Prostate gland (tissue), 2 donors: ENCODE measurements around the gene PTBP3. TPM values are rescaled to one million over a fixed set of nuclear protein-coding genes. Genes with fewer than 3 reads are reported as not detected.
A peak's percentile ranks its signal among the peaks of the same experiment; 100 is the strongest.

Source experiments
- DNase-seq: peaks from one replicate; pipeline ENCODE4 v3.0.0-alpha.2; 2019; ENCODE audit warnings: low spot score
- H3K27ac ChIP-seq, 2 donors: fragments of 200-600 bp; sonication (generic); 2 replicates each; pipeline ENCODE4 v1.5.1; 2017 to 2019
- H3K27me3 ChIP-seq: fragments of 200-600 bp; sonication (generic); replicated peaks from 2 replicates; pipeline ENCODE4 v1.5.1; 2019; ENCODE audit not compliant: insufficient read depth
- H3K36me3 ChIP-seq, 2 donors: fragments of 200-600 bp; sonication (generic); 1 replicate in 1 of 2; 2 replicates in 1 of 2; pipeline versions ENCODE4 v1.5.1 to v1.8.1; 2017 to 2019
- H3K4me1 ChIP-seq: fragments of 200-600 bp; sonication (generic); replicated peaks from 2 replicates; pipeline ENCODE4 v1.5.1; 2019
- H3K4me3 ChIP-seq, 2 donors: fragments of 200-600 bp; sonication (generic); 2 replicates each; pipeline ENCODE4 v1.5.1; 2017 to 2019
- H3K9me3 ChIP-seq: fragments of 200-600 bp; sonication (generic); 2 replicates; pipeline ENCODE4 v1.5.1; 2017
- POLR2A ChIP-seq: fragments of 450-650 bp; IDR thresholded peaks from one replicate; pipeline ENCODE4 v1.6.1; 2016; ENCODE audit warnings: antibody characterized with exemption, mild to moderate bottlenecking
- POLR2AphosphoS5 ChIP-seq: sonication (generic); formaldehyde crosslinking; IDR thresholded peaks from one replicate; pipeline ENCODE4 v1.6.1; 2017; ENCODE audit warnings: antibody characterized with exemption
- WGBS: methylation state at CpG from one replicate; pipeline ENCODE4 v1.1.5; 2018; 5-methylcytosine and 5-hydroxymethylcytosine counted together
- intact Hi-C: fragments of 100-400 bp; cut with DNase I; formaldehyde crosslinking; loops from one replicate; pipeline ENCODE4 v1.14.2; 2022
- total RNA-seq, 2 donors: library from RNA; depleted of rRNA; stranded (reverse); fragments of >200 nt; gene quantifications; one replicate each; pipeline ENCODE4 v1.1.0, GENCODE V29; 2016
- TF ChIP-seq, protein P1 (sequence below), 4 experiments: fragments of 200-600 bp in 2 of 4; fragments of 450-650 bp in 2 of 4; sonication (generic) in 2 of 4; IDR thresholded peaks; 1 replicate in 3 of 4; 2 replicates in 1 of 4; pipeline ENCODE4 v1.5.1; 2016 to 2019; ENCODE audit warnings: antibody characterized with exemption in 4 of 4, mild to moderate bottlenecking in 2 of 4, moderate library complexity in 2 of 4

PTBP3 gene
- total RNA-seq, 2 donors from 2014 or later, result 56.6 to 140 TPM

DNA sequence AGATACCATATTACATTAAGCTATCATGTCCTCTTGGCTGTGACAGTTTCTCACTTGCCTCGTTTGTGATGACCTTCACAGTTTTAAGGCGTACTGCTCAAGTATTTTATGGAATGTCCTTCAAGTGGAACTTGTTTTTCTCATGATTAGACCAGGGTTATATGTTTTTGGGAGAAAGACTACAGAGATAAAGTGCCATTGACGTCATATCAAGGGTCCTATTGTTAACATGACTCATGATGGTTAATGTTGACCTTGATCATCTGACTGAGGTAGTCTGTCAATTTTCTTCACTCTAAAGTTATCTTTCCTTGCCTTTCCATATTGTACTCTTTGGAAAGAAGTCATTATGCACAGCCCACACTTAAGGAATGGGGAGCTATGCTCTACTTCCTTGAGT lies 17.8 kb upstream of the PTBP3 start:
- Histone ChIP-seq H3K4me1 (no peaks in the 10 kb centered on the region), H3K27me3 (no peaks in the 10 kb centered on the region), H3K27ac (no peak overlapping the region), H3K36me3 (no peaks in the 10 kb centered on the region), H3K4me3 (no peak overlapping the region), H3K9me3 (no peaks in the 10 kb centered on the region)
- DNase-seq, result no peak
- WGBS, result 64% methylated on average over 3 of the region's 3 CpGs
- intact Hi-C loops, result no loop called here
- TF ChIP-seq, protein P1, sequence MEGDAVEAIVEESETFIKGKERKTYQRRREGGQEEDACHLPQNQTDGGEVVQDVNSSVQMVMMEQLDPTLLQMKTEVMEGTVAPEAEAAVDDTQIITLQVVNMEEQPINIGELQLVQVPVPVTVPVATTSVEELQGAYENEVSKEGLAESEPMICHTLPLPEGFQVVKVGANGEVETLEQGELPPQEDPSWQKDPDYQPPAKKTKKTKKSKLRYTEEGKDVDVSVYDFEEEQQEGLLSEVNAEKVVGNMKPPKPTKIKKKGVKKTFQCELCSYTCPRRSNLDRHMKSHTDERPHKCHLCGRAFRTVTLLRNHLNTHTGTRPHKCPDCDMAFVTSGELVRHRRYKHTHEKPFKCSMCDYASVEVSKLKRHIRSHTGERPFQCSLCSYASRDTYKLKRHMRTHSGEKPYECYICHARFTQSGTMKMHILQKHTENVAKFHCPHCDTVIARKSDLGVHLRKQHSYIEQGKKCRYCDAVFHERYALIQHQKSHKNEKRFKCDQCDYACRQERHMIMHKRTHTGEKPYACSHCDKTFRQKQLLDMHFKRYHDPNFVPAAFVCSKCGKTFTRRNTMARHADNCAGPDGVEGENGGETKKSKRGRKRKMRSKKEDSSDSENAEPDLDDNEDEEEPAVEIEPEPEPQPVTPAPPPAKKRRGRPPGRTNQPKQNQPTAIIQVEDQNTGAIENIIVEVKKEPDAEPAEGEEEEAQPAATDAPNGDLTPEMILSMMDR (IDR thresholded peaks at IDR 0.05), result no peak

DNA sequence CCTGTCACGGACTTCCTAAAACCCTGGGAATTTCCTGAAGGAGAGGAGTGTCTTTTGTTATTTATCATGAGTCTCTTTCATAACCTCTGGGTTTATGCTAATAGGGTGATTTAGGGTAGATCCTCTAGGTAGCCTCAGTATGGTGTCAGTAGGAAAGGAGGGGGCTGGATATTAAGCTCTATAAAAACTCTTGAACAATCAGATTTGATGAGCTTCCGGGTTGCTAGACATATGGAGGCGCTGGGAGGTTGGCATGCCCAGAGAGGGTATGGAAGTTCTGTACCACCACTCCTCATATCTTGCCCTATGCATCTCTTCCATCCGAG lies 15.6 kb upstream of the PTBP3 start:
- DNase-seq, result no peak
- 56% methylated on average over 4 of the region's 4 CpGs for WGBS
- H3K27ac ChIP-seq, result no peak overlapping the region
- peak overlapping the region in 1 of 2 donors; percentile 34 for H3K4me3 ChIP-seq
- H3K9me3 ChIP-seq, result no peaks in the 10 kb centered on the region
- TF ChIP-seq, protein P1 (IDR thresholded peaks at IDR 0.05), result no peak
- TF ChIP-seq POLR2A (no peak), POLR2AphosphoS5 (no peak)
- intact Hi-C loops, result no loop called here
- no peaks in the 10 kb centered on the region for H3K36me3 ChIP-seq
- H3K4me1 ChIP-seq, result no peaks in the 10 kb centered on the region
- no peaks in the 10 kb centered on the region for H3K27me3 ChIP-seq

DNA sequence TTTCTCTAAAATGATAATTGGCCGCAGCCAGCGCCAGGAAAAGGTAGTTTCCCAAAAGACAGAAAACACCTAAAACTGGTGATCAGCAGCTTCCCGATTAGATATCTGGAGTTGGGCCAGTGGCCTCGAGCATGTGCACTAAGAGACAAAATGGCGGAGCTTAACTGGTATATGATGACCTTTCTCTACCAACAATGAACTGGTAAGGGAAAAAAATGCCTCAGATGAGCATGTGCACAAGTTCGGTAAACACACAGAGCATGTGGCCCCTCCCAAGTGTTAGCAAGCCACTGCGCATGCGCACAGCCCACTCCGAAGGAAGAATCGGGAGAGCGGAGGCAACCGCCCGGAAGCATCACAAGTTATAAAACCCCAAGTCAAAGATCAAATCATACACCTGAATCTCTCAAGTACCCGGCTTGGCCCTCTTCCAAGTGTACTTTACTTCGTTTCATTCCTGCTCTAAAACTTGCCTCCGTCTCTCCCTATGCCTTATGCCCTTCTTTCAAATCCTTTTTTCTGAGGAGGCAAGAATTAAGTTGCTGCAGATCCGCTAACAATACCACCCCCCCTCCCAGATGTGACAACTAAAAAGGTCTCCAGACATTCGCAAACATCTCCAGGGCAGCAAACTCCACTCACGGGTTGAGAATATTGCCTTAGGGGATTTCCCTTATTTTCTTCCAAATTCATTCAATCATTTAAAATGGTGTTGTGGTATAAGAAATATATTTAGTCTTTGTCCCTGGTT lies 15.0 kb upstream of the PTBP3 start:
- WGBS, result 18% methylated on average over 19 of the region's 19 CpGs
- Histone ChIP-seq H3K27me3 (no peaks in the 10 kb centered on the region), H3K4me1 (no peaks in the 10 kb centered on the region), H3K9me3 (no peaks in the 10 kb centered on the region), H3K36me3 (no peaks in the 10 kb centered on the region), H3K4me3 (peak overlapping the region; percentile 11 to 34), H3K27ac (peak overlapping the region in 1 of 2 donors; percentile 38)
- intact Hi-C loops, result no loop called here
- peak; percentile 70 for TF ChIP-seq POLR2AphosphoS5
- TF ChIP-seq, protein P1 (IDR thresholded peaks at IDR 0.05), result no peak
- peak; percentile 46 for DNase-seq

DNA sequence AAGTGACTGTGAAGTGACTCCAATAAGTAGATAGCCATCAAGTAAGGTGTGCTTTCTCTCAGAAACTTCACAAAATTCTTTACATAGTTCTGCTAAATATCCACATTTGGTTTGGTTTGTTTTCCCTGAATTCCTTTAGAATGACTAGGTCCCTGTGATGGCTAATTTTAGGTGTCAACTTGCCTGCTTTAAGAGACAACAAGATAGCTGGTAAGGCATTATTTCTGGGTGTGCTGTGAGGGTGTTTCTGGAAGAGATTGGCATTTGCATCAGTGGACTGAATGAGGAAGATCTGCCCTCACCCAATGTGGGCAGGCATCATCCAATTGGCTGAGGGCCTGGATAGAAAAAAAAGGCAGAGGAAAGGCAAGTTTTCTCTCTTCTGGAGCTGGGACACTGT lies 8.3 kb upstream of the PTBP3 start:
- DNase-seq, result no peak
- intact Hi-C loops, result no loop called here
- H3K27me3 ChIP-seq, result no peaks in the 10 kb centered on the region

DNA sequence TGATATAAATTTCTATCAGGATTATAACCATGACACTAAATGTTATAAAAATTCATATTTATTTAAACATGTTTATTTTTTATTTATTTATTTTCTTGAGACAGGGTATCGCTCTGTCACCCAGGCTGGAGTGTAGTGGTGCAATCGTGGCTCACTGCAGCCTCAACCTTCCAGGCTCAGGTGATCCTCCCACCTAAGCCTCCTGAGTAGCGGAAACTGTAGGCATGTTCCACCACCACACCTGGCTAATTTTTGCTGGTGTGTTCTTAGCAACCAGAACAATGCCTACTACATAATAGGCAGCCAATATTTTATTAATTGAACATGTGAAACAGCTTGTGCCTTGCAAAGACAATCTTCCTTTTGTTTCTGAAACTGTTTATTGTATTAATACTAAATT lies 6.5 kb upstream of the PTBP3 start:
- WGBS, result 94% methylated on average over 3 of the region's 3 CpGs
- intact Hi-C loops, result loop anchor here (10.0 kb wide), 2 partner anchors 375 to 475 kb away; partner anchors contain the start of gene INIP
- Histone ChIP-seq H3K4me1 (no peaks in the 10 kb centered on the region), H3K4me3 (no peak overlapping the region), H3K27me3 (no peaks in the 10 kb centered on the region), H3K27ac (no peak overlapping the region), H3K36me3 (no peaks in the 10 kb centered on the region), H3K9me3 (no peaks in the 10 kb centered on the region)
- TF ChIP-seq POLR2AphosphoS5, result no peak
- TF ChIP-seq, protein P1 (IDR thresholded peaks at IDR 0.05), result no peak
- TF ChIP-seq POLR2A, result no peak
- no peak for DNase-seq

More for the DNA sequence above, 8.3 kb upstream of the PTBP3 start:
- no peaks in the 10 kb centered on the region for H3K9me3 ChIP-seq
- no peak overlapping the region for H3K4me3 ChIP-seq
- no peak overlapping the region for H3K27ac ChIP-seq
- no peaks in the 10 kb centered on the region for H3K36me3 ChIP-seq
- no peak for TF ChIP-seq POLR2AphosphoS5
- no peaks in the 10 kb centered on the region for H3K4me1 ChIP-seq
